Neural progenitor cell (in vitro differentiated cells): Measurements from ENCODE around the gene VAV2. TPM values are rescaled to one million over a fixed set of nuclear protein-coding genes. Genes with fewer than 3 reads are reported as not detected.

Source experiments
- DNase-seq: peaks from one replicate; pipeline ENCODE4 v3.0.0-alpha.2; 2016; ENCODE audit warnings: low spot score
- H2AFZ ChIP-seq: fragments of 200-600 bp; sonication (generic); replicated peaks from 2 replicates; pipeline ENCODE4 v1.6.1; 2016; ENCODE audit warnings: antibody characterized with exemption
- H3F3A ChIP-seq: fragments of 200-600 bp; sonication (generic); 2 replicates; pipeline ENCODE4 v1.6.1; 2016; ENCODE audit warnings: antibody characterized with exemption, low read depth
- H3K27ac ChIP-seq: fragments of 200-600 bp; sonication (generic); 2 replicates; pipeline ENCODE4 v1.5.1; 2016; ENCODE audit warnings: mild to moderate bottlenecking
- H3K27me3 ChIP-seq: fragments of 200-600 bp; sonication (generic); 2 replicates; pipeline ENCODE4 v1.6.1; 2016; ENCODE audit warnings: mild to moderate bottlenecking, moderate library complexity
- H3K36me3 ChIP-seq: fragments of 200-600 bp; sonication (generic); 2 replicates; pipeline ENCODE4 v1.5.1; 2016
- H3K4me1 ChIP-seq: fragments of 200-600 bp; sonication (generic); 2 replicates; pipeline ENCODE4 v1.6.1; 2016; ENCODE audit warnings: mixed run types
- H3K4me2 ChIP-seq: fragments of 200-600 bp; sonication (generic); 2 replicates; pipeline ENCODE4 v1.6.1; 2016
- H3K4me3 ChIP-seq: fragments of 200-600 bp; sonication (generic); 2 replicates; pipeline ENCODE4 v1.5.1; 2016
- H3K79me2 ChIP-seq: fragments of 200-600 bp; sonication (generic); 2 replicates; pipeline ENCODE4 v1.6.1; 2016; ENCODE audit warnings: low read depth
- H3K9ac ChIP-seq: fragments of 200-600 bp; sonication (generic); 2 replicates; pipeline ENCODE4 v1.6.1; 2016
- H3K9me3 ChIP-seq: fragments of 200-600 bp; sonication (generic); 2 replicates; pipeline ENCODE4 v1.5.1; 2016; ENCODE audit warnings: low read depth
- H4K20me1 ChIP-seq: fragments of 200-600 bp; sonication (generic); 2 replicates; pipeline ENCODE4 v1.6.1; 2016; ENCODE audit warnings: low read depth
- H3K27ac Mint-ChIP-seq: 3 replicates; pipeline ENCODE4 v1.8.0; 2021; ENCODE audit warnings: mixed read lengths
- H3K27me3 Mint-ChIP-seq: 2 replicates; pipeline ENCODE4 v1.8.0; 2022; ENCODE audit warnings: low read depth, mild to moderate bottlenecking, inconsistent platforms, moderate library complexity, mixed read lengths; ENCODE audit not compliant: insufficient read depth
- H3K36me3 Mint-ChIP-seq: 3 replicates; pipeline ENCODE4 v1.8.0; 2021; ENCODE audit warnings: mixed read lengths
- H3K4me1 Mint-ChIP-seq: 3 replicates; pipeline ENCODE4 v1.8.0; 2021; ENCODE audit warnings: mixed read lengths
- H3K4me3 Mint-ChIP-seq: 3 replicates; pipeline ENCODE4 v1.8.0; 2021; ENCODE audit warnings: mild to moderate bottlenecking, moderate library complexity, mixed read lengths
- H3K9me3 Mint-ChIP-seq: 3 replicates; pipeline ENCODE4 v1.8.0; 2020; ENCODE audit warnings: mixed read lengths
- CTCF ChIP-seq: fragments of 200-600 bp; sonication (generic); IDR thresholded peaks from 2 replicates; pipeline ENCODE4 v1.5.1; 2017; ENCODE audit warnings: antibody characterized with exemption, mild to moderate bottlenecking
- EZH2 ChIP-seq: fragments of 200-600 bp; sonication (generic); IDR thresholded peaks from 2 replicates; pipeline ENCODE4 v1.6.1; 2017; ENCODE audit warnings: antibody characterized with exemption, mild to moderate bottlenecking, moderate library complexity
- EZH2phosphoT487 ChIP-seq: fragments of 200-600 bp; sonication (generic); IDR thresholded peaks from 2 replicates; pipeline ENCODE4 v1.6.1; 2017; ENCODE audit warnings: antibody characterized with exemption
- total RNA-seq: library from RNA; depleted of rRNA; stranded (reverse); fragments of >200 nt; gene quantifications from 2 replicates; pipeline ENCODE4 v1.2.3, GENCODE V29; 2015; ENCODE audit warnings: low replicate concordance

VAV2 gene
- total RNA-seq, 1 donor from 2014 or later, result 12.9 TPM

GRCh38 chr9:133971981-133972941 is 19.9 kb downstream of the VAV2 start:
- Mint-ChIP-seq H3K4me1 (peaks cover 47% of the 10 kb centered on the region), H3K36me3 (peaks cover 5% of the 10 kb centered on the region), H3K9me3 (no peaks in the 10 kb centered on the region), H3K27me3 (no peaks in the 10 kb centered on the region), H3K27ac (no peak overlapping the region), H3K4me3 (no peak overlapping the region)
- Histone ChIP-seq H3K4me1 (peaks cover 20% of the 10 kb centered on the region), H3K36me3 (no peaks in the 10 kb centered on the region), H4K20me1 (peaks cover 95% of the 10 kb centered on the region), H2AFZ (no peak overlapping the region), H3K27me3 (no peaks in the 10 kb centered on the region), H3K27ac (no peak overlapping the region), H3K4me2 (no peak overlapping the region), H3F3A (no peaks in the 10 kb centered on the region), H3K9ac (no peak overlapping the region), H3K79me2 (peaks cover 99% of the 10 kb centered on the region), H3K9me3 (no peaks in the 10 kb centered on the region), H3K4me3 (no peak overlapping the region)
- DNase-seq, result no peak
- TF ChIP-seq EZH2phosphoT487, result no peak
- TF ChIP-seq EZH2, result no peak
- TF ChIP-seq CTCF, result no peak

GRCh38 chr9:133971121-133971951 is 20.8 kb downstream of the VAV2 start:
- no peak overlapping the region for H3K4me3 Mint-ChIP-seq
- no peak overlapping the region for H3K4me2 ChIP-seq
- TF ChIP-seq EZH2phosphoT487, result no peak
- H3K79me2 ChIP-seq, result peaks cover 99% of the 10 kb centered on the region
- H3K4me1 Mint-ChIP-seq, result peaks cover 47% of the 10 kb centered on the region
- H3K27ac ChIP-seq, result no peak overlapping the region
- peaks cover 5% of the 10 kb centered on the region for H3K36me3 Mint-ChIP-seq
- H3K27me3 Mint-ChIP-seq, result no peaks in the 10 kb centered on the region
- peaks cover 20% of the 10 kb centered on the region for H3K4me1 ChIP-seq
- no peaks in the 10 kb centered on the region for H3F3A ChIP-seq
- H3K27ac Mint-ChIP-seq, result no peak overlapping the region
- H3K36me3 ChIP-seq, result no peaks in the 10 kb centered on the region
- peaks cover under 1% of the 10 kb centered on the region for H3K9me3 Mint-ChIP-seq
- H3K27me3 ChIP-seq, result no peaks in the 10 kb centered on the region
- no peak overlapping the region for H3K9ac ChIP-seq
- no peak overlapping the region for H3K4me3 ChIP-seq
- no peaks in the 10 kb centered on the region for H3K9me3 ChIP-seq
- peaks cover 86% of the 10 kb centered on the region for H4K20me1 ChIP-seq
- DNase-seq, result no peak
- no peak overlapping the region for H2AFZ ChIP-seq

DNA sequence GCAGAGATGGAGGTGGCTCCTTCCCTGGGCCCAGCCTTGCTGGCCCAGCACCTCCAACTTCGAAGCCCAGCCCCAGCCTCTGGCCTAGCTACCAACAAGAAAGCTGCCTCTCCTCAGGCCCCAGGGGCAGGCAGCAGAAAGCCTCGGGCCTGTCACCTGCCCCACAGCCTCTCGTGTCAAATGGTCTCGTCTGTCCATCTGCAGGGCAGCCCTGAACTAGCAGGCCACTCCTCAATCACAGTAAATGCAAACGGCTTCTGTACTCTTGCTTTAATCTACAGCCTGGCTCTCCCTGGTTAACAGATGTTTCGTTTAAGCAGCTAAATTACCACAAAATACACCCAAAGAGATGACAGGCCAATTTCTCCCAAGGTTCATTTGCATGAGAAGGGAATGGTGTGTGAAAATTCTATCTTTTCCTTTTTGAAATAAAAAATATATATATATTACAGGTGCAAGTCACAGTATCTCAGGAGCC is 21.5 kb downstream of the VAV2 start:
- Mint-ChIP-seq H3K9me3 (peaks cover 7% of the 10 kb centered on the region), H3K4me1 (peaks cover 47% of the 10 kb centered on the region), H3K36me3 (peaks cover 11% of the 10 kb centered on the region), H3K27ac (peak overlapping the region; percentile 72), H3K27me3 (no peaks in the 10 kb centered on the region), H3K4me3 (no peak overlapping the region)
- peaks cover 99% of the 10 kb centered on the region for H3K79me2 ChIP-seq
- peaks cover 20% of the 10 kb centered on the region for H3K4me1 ChIP-seq
- H3K27me3 ChIP-seq, result no peaks in the 10 kb centered on the region
- no peaks in the 10 kb centered on the region for H3F3A ChIP-seq
- H3K9ac ChIP-seq, result no peak overlapping the region
- H3K9me3 ChIP-seq, result no peaks in the 10 kb centered on the region
- H3K4me3 ChIP-seq, result no peak overlapping the region
- peaks cover 78% of the 10 kb centered on the region for H4K20me1 ChIP-seq
- H2AFZ ChIP-seq, result no peak overlapping the region
- H3K27ac ChIP-seq, result no peak overlapping the region
- H3K36me3 ChIP-seq, result no peaks in the 10 kb centered on the region
- H3K4me2 ChIP-seq, result no peak overlapping the region
- no peak for DNase-seq
- no peak for TF ChIP-seq EZH2phosphoT487
- TF ChIP-seq CTCF, result no peak
- no peak for TF ChIP-seq EZH2
